ENCODE data around the gene PRPF18.

GRCh38 chr10:13657101-13657680 lies 70.4 kb downstream of the PRPF18 start:
- TF ChIP-seq POLR2A (IDR thresholded peaks at IDR 0.05), result no peak
- no peak for TF ChIP-seq CTCF (IDR thresholded peaks at IDR 0.05)
- no peak for TF ChIP-seq EP300 (IDR thresholded peaks at IDR 0.05)
- TF ChIP-seq POLR2AphosphoS5 (IDR thresholded peaks at IDR 0.05), result no peak
